MM.1S (cell line): ENCODE results near the gene MAP4K3.

Experiments
- DNase-seq: peaks from one replicate; pipeline ENCODE4 v3.0.0-alpha.2; 2015
- H2AFZ ChIP-seq: fragments of 300-600 bp; sonication (generic); 2 replicates; pipeline ENCODE4 v1.6.0; 2016; ENCODE audit warnings: antibody characterized with exemption, low read length
- H3F3A ChIP-seq: fragments of 300-600 bp; sonication (generic); 2 replicates; pipeline ENCODE4 v1.6.1; 2016; ENCODE audit warnings: mild to moderate bottlenecking, antibody characterized with exemption, low read length, moderate library complexity, mixed read lengths; ENCODE audit not compliant: insufficient read depth
- H3K27ac ChIP-seq: fragments of 300-600 bp; sonication (generic); 2 replicates; pipeline ENCODE4 v1.5.1; 2016; ENCODE audit warnings: mild to moderate bottlenecking, low read length
- H3K27me3 ChIP-seq: fragments of 300-600 bp; sonication (generic); replicated peaks from 2 replicates; pipeline ENCODE4 v1.6.0; 2016; ENCODE audit warnings: low read length; ENCODE audit not compliant: insufficient read depth
- H3K36me3 ChIP-seq: fragments of 300-600 bp; sonication (generic); replicated peaks from 2 replicates; pipeline ENCODE4 v1.6.1; 2016; ENCODE audit warnings: mild to moderate bottlenecking, low read length, mixed read lengths; ENCODE audit not compliant: insufficient read depth
- H3K4me1 ChIP-seq: fragments of 300-600 bp; sonication (generic); 2 replicates; pipeline ENCODE4 v1.6.1; 2016; ENCODE audit warnings: low read length, mixed read lengths
- H3K4me2 ChIP-seq: fragments of 300-600 bp; sonication (generic); 2 replicates; pipeline ENCODE4 v1.6.0; 2016; ENCODE audit warnings: low read depth, low read length
- H3K4me3 ChIP-seq: fragments of 300-600 bp; sonication (generic); 2 replicates; pipeline ENCODE4 v1.5.1; 2016; ENCODE audit warnings: low read length, mixed read lengths
- H3K79me2 ChIP-seq: fragments of 300-600 bp; sonication (generic); 2 replicates; pipeline ENCODE4 v1.6.1; 2016; ENCODE audit warnings: mixed run types, low read length, mixed read lengths
- H3K9ac ChIP-seq: fragments of 300-600 bp; sonication (generic); 2 replicates; pipeline ENCODE4 v1.6.1; 2016; ENCODE audit warnings: low read length, mixed read lengths
- H3K9me2 ChIP-seq: fragments of 300-600 bp; sonication (generic); replicated peaks from 2 replicates; pipeline ENCODE4 v1.6.1; 2016; ENCODE audit warnings: mild to moderate bottlenecking, low read length, mixed read lengths; ENCODE audit not compliant: insufficient read depth
- H3K9me3 ChIP-seq: fragments of 300-600 bp; sonication (generic); replicated peaks from 2 replicates; pipeline ENCODE4 v1.6.1; 2016; ENCODE audit warnings: mild to moderate bottlenecking, low read length, mixed read lengths; ENCODE audit not compliant: insufficient read depth
- H4K20me1 ChIP-seq: fragments of 300-600 bp; sonication (generic); 2 replicates; pipeline ENCODE4 v1.6.1; 2016; ENCODE audit warnings: mild to moderate bottlenecking, low read length, moderate library complexity, mixed read lengths; ENCODE audit not compliant: insufficient read depth
- CTCF ChIP-seq: fragments of 300-600 bp; sonication (generic); IDR thresholded peaks from 2 replicates; pipeline ENCODE4 v1.5.1; 2016; ENCODE audit warnings: antibody characterized with exemption, low read length, mixed read lengths
- EZH2 ChIP-seq: fragments of 300-600 bp; sonication (generic); optimal IDR thresholded peaks from 2 replicates; pipeline ENCODE3; 2017; ENCODE audit warnings: low read depth, mild to moderate bottlenecking, antibody characterized with exemption, low read length, mixed read lengths
- EZH2phosphoT487 ChIP-seq: fragments of 300-600 bp; sonication (generic); IDR thresholded peaks from 2 replicates; pipeline ENCODE4 v1.6.1; 2018; ENCODE audit warnings: antibody characterized with exemption, low read length

MAP4K3 gene

GRCh38 chr2:39225567-39225966 is 211.5 kb downstream of the MAP4K3 start:
- Histone ChIP-seq H3F3A (no peaks in the 10 kb centered on the region), H3K9me2 (no peaks in the 10 kb centered on the region), H3K4me1 (peaks cover 7% of the 10 kb centered on the region), H4K20me1 (no peaks in the 10 kb centered on the region), H3K4me2 (peak overlapping the region; percentile 9; the same call in 1 of the 2 replicates), H3K9ac (no peak overlapping the region), H3K79me2 (no peaks in the 10 kb centered on the region), H3K36me3 (no peaks in the 10 kb centered on the region), H2AFZ (no peak overlapping the region), H3K27me3 (no peaks in the 10 kb centered on the region), H3K9me3 (no peaks in the 10 kb centered on the region), H3K27ac (no peak overlapping the region), H3K4me3 (no peak overlapping the region)
- DNase-seq, result peak; percentile 10
- no peak for TF ChIP-seq CTCF
- no peak for TF ChIP-seq EZH2
- no peak for TF ChIP-seq EZH2phosphoT487

GRCh38 chr2:39223909-39224308 is 213.2 kb downstream of the MAP4K3 start:
- no peak for TF ChIP-seq EZH2
- TF ChIP-seq CTCF, result no peak
- TF ChIP-seq EZH2phosphoT487, result no peak
- H3K4me1 ChIP-seq, result peaks cover 7% of the 10 kb centered on the region

GRCh38 chr2:39221459-39221858 is 215.6 kb downstream of the MAP4K3 start:
- no peaks in the 10 kb centered on the region for H3K36me3 ChIP-seq
- H3K27ac ChIP-seq, result no peak overlapping the region
- no peaks in the 10 kb centered on the region for H3K9me2 ChIP-seq
- H3F3A ChIP-seq, result no peaks in the 10 kb centered on the region
- no peak overlapping the region for H3K9ac ChIP-seq
- no peak overlapping the region for H3K4me3 ChIP-seq
- TF ChIP-seq EZH2phosphoT487, result no peak
- TF ChIP-seq CTCF, result no peak
- no peak for TF ChIP-seq EZH2
- no peaks in the 10 kb centered on the region for H3K9me3 ChIP-seq
- no peaks in the 10 kb centered on the region for H4K20me1 ChIP-seq
- H3K4me2 ChIP-seq, result no peak overlapping the region
- no peaks in the 10 kb centered on the region for H3K79me2 ChIP-seq
- no peaks in the 10 kb centered on the region for H3K27me3 ChIP-seq
- H3K4me1 ChIP-seq, result peaks cover 7% of the 10 kb centered on the region
- DNase-seq, result no peak
- H2AFZ ChIP-seq, result no peak overlapping the region

More at GRCh38 chr2:39223909-39224308, 213.2 kb downstream of the MAP4K3 start:
- no peaks in the 10 kb centered on the region for H3K9me3 ChIP-seq
- no peak for DNase-seq
- H3K79me2 ChIP-seq, result no peaks in the 10 kb centered on the region
- no peaks in the 10 kb centered on the region for H3K9me2 ChIP-seq
- H3K4me3 ChIP-seq, result no peak overlapping the region
- no peaks in the 10 kb centered on the region for H3K36me3 ChIP-seq
- H3F3A ChIP-seq, result no peaks in the 10 kb centered on the region
- H4K20me1 ChIP-seq, result no peaks in the 10 kb centered on the region
- no peak overlapping the region for H3K4me2 ChIP-seq
- no peak overlapping the region for H3K27ac ChIP-seq
- no peak overlapping the region for H3K9ac ChIP-seq
- H2AFZ ChIP-seq, result no peak overlapping the region
- H3K27me3 ChIP-seq, result no peaks in the 10 kb centered on the region
